ENCODE results near the gene LRRFIP1.

LRRFIP1 gene

GRCh38 chr2:237732070-237732469, 104.7 kb downstream of the LRRFIP1 start:
- Mint-ChIP-seq H3K36me3 (peaks cover 38% of the 10 kb centered on the region), H3K4me1 (peaks cover 51% of the 10 kb centered on the region), H3K27ac (peak overlapping the region; percentile 78), H3K27me3 (no peaks in the 10 kb centered on the region), H3K4me3 (peak overlapping the region; percentile 25), H3K9me3 (no peaks in the 10 kb centered on the region)
- ATAC-seq: no peak

DNA sequence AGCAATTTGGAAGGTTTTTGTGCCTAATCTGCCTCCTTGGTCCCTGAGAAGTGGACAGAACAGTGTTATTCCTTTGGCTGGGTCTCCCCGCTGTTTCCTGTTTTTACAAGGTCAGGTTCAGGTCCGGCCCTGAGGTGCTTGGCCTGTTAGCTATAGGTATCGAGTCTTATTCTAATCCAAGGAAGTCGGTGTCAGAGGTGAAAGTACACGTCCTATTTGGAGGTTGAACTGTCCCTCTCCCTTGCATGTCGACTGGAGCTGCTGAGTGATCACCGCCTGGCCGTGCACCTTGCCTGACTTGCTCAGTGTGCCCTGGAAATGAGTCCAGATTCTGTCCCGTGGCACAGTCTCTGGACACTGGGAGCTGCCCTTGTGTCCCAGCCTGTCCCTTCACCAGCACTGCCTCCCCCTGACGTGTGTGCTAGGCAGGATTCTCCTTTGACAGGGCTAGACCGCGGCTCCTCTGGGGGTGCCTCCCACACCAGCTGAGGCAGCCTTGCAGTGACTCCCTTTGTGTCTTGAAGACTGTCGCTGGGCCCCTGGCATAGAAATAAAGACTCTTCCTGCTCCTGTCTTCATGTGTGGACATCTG, 105.5 kb downstream of the LRRFIP1 start:
- no peak for ATAC-seq
- Mint-ChIP-seq H3K9me3 (no peaks in the 10 kb centered on the region), H3K4me1 (peaks cover 47% of the 10 kb centered on the region), H3K36me3 (peaks cover 40% of the 10 kb centered on the region), H3K27me3 (no peaks in the 10 kb centered on the region), H3K27ac (peak overlapping the region; percentile 78), H3K4me3 (no peak overlapping the region)

- H3K4me1 Mint-ChIP-seq: peaks cover 45% of the 10 kb centered on the region
- no peak overlapping the region for H3K4me3 Mint-ChIP-seq
- H3K9me3 Mint-ChIP-seq: no peaks in the 10 kb centered on the region
- no peaks in the 10 kb centered on the region for H3K27me3 Mint-ChIP-seq
- ATAC-seq: no peak
- H3K36me3 Mint-ChIP-seq: peaks cover 39% of the 10 kb centered on the region
- H3K27ac Mint-ChIP-seq: no peak overlapping the region
Observed at GRCh38 chr2:237733677-237734300, 106.4 kb downstream of the LRRFIP1 start.

DNA sequence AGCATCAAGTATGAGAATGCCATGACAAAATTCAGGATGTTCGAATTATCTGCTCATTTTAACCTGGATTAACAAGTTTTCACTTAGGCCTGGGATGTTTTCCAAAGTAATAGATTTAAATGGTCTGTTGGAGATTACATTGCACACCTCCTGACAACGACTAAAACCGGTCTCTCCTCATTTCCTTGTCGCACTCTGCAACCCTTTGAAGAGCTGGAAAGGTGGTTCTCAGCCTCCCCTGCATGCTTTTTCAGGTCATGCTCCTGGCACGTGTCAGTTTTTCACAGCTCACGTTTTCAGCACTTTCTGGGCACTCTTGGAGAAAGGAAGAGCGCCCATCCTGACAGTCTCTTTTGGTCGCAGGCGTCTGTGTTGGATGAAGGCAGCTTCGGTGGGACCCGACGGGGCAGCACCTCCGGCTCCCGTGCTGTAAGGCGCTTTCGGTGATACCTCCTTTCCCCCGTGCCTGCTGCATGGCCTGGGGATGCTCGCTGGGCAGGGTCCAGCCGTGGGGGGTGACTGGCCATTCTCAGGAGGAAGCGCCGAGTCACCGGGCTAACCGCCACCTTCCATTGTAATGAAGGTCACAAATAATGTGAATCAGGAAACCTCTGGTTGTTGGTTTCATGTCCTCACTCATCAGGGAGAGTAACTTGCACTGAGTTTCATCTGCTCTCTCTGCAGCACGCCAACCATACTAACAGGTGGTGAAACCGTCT, 107.7 kb downstream of the LRRFIP1 start:
- Mint-ChIP-seq H3K36me3 (peaks cover 34% of the 10 kb centered on the region), H3K27me3 (no peaks in the 10 kb centered on the region), H3K4me1 (peaks cover 44% of the 10 kb centered on the region), H3K4me3 (no peak overlapping the region), H3K27ac (no peak overlapping the region), H3K9me3 (no peaks in the 10 kb centered on the region)
- no peak for ATAC-seq

DNA sequence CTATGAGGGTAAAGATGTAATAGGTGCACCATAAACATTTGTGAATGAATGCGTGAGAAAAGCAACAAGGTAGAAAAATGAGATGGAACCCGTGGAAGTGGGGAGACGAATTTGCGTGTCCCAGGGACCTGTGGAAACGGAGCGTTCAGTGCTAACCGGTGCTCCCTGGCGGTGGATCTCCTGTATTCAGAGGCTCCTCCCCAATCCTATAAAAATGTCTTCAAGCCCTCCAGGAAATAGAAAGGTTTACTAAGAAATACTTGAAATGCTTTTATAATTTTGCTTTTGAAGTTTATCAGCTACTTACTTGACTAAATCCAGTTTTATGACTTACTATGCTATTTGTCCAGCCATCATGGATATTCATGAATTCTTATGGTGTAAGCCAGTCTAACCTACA, 108.4 kb downstream of the LRRFIP1 start:
- Mint-ChIP-seq H3K27me3 (no peaks in the 10 kb centered on the region), H3K4me1 (peaks cover 41% of the 10 kb centered on the region), H3K9me3 (no peaks in the 10 kb centered on the region), H3K36me3 (peaks cover 32% of the 10 kb centered on the region), H3K4me3 (no peak overlapping the region), H3K27ac (no peak overlapping the region)
- no peak for ATAC-seq

DNA sequence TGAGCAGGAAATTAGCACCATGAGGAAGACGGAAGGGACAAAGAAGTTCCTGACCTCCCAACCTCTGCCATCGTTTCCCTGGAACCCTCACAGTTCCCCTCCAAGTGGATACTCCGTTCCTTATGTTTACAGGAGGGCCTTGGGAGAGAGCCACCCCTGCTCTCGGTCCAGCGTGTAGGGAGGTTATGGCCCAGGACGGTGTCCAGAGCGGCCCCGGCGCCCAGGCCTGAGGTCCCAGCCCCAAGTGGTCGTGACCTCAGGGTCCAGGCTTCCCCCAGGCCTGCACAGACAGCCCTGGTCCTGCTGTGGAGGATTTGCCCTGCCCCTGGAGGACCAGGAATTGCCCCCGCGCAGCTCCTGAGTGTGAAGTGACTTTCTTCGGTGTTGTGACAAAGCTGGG, 109.4 kb downstream of the LRRFIP1 start:
- no peaks in the 10 kb centered on the region for H3K9me3 Mint-ChIP-seq
- no peak for ATAC-seq
- H3K36me3 Mint-ChIP-seq: peaks cover 36% of the 10 kb centered on the region
- peaks cover 37% of the 10 kb centered on the region for H3K4me1 Mint-ChIP-seq
- H3K4me3 Mint-ChIP-seq: no peak overlapping the region
- no peaks in the 10 kb centered on the region for H3K27me3 Mint-ChIP-seq
- no peak overlapping the region for H3K27ac Mint-ChIP-seq

- H3K27ac Mint-ChIP-seq: peak overlapping the region; percentile 48
- peaks cover 35% of the 10 kb centered on the region for H3K4me1 Mint-ChIP-seq
- no peaks in the 10 kb centered on the region for H3K9me3 Mint-ChIP-seq
- peaks cover 35% of the 10 kb centered on the region for H3K36me3 Mint-ChIP-seq
- H3K27me3 Mint-ChIP-seq: no peaks in the 10 kb centered on the region
- no peak overlapping the region for H3K4me3 Mint-ChIP-seq
- no peak for ATAC-seq
Observed at GRCh38 chr2:237737196-237737865, 109.9 kb downstream of the LRRFIP1 start.

- no peaks in the 10 kb centered on the region for H3K9me3 Mint-ChIP-seq
- H3K36me3 Mint-ChIP-seq: peaks cover 37% of the 10 kb centered on the region
- ATAC-seq: no peak
- peak overlapping the region; percentile 48 for H3K27ac Mint-ChIP-seq
- H3K4me3 Mint-ChIP-seq: no peak overlapping the region
- no peaks in the 10 kb centered on the region for H3K27me3 Mint-ChIP-seq
- H3K4me1 Mint-ChIP-seq: peaks cover 36% of the 10 kb centered on the region
Observed at GRCh38 chr2:237738255-237738654, 110.9 kb downstream of the LRRFIP1 start.

DNA sequence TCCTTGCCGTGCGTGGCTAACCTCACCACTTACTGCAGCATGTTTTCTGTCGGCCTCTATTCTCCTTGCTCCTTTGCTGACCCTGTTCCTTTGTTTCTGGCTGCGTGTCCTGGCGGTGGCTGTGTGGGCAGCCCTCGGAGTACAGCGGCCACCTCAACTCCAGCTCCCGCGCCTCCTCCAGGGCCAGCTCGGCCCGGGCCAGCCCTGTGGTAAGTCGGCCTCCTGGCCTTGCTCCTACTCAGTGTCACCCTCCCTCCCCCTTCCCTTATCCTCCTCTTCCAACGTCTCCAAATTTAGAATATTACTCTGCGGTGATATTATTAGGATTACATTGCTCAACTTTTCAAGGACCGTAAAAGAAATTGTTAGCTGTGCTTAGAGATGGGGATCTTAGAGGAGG, 111.7 kb downstream of the LRRFIP1 start:
- Mint-ChIP-seq H3K36me3 (peaks cover 37% of the 10 kb centered on the region), H3K4me3 (no peak overlapping the region), H3K4me1 (peaks cover 42% of the 10 kb centered on the region), H3K9me3 (no peaks in the 10 kb centered on the region), H3K27ac (no peak overlapping the region), H3K27me3 (no peaks in the 10 kb centered on the region)
- no peak for ATAC-seq

DNA sequence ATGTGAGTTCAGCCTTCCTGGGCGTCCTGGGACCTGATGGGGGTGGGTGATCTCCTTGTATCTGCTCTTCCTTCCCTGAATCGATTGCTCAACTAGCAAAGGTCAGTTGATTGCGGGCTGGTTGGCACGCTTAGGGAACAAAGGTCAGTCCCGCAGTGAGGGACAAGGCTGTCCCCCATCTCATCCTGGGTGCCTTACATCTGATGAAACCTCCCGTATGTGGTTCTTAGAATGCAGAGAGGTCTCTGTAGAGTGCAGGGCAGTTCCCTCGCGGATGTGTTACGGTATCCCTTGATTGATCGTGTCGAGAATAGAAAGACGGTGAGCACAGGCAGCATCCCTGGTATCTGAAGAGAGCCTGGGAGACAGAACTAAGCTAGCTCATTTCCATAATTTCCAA, 114.8 kb downstream of the LRRFIP1 start:
- Mint-ChIP-seq H3K36me3 (peaks cover 31% of the 10 kb centered on the region), H3K27me3 (no peaks in the 10 kb centered on the region), H3K4me3 (no peak overlapping the region), H3K27ac (peak overlapping the region; percentile 74), H3K9me3 (no peaks in the 10 kb centered on the region), H3K4me1 (peaks cover 44% of the 10 kb centered on the region)
- no peak for ATAC-seq

GRCh38 chr2:237742614-237743013, 115.2 kb downstream of the LRRFIP1 start:
- Mint-ChIP-seq H3K4me1 (peaks cover 44% of the 10 kb centered on the region), H3K4me3 (no peak overlapping the region), H3K27ac (peak overlapping the region; percentile 74), H3K36me3 (peaks cover 35% of the 10 kb centered on the region), H3K27me3 (no peaks in the 10 kb centered on the region), H3K9me3 (no peaks in the 10 kb centered on the region)
- ATAC-seq: no peak

DNA sequence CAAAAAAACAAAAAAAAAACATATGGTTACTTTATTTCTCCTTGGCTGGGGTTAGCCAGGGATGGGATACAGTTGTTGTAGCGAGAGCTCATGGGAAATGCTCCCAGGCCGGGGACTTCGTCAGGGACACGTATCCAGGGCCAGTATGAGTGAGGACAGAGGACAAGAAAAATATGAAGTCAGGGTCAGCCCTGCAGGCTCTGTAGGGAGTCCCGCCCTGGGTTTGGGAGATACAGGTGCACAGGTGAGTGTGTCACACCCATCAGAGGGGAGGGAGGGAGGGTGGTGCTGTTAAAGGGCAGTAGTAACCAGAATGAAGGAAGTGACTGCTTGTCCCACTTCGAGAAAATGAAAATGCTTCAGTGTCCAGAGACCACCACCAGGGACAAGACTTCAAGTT, 115.6 kb downstream of the LRRFIP1 start:
- no peak overlapping the region for H3K4me3 Mint-ChIP-seq
- ATAC-seq: no peak
- peak overlapping the region; percentile 74 for H3K27ac Mint-ChIP-seq
- peaks cover 35% of the 10 kb centered on the region for H3K36me3 Mint-ChIP-seq
- H3K4me1 Mint-ChIP-seq: peaks cover 40% of the 10 kb centered on the region
- no peaks in the 10 kb centered on the region for H3K27me3 Mint-ChIP-seq
- H3K9me3 Mint-ChIP-seq: no peaks in the 10 kb centered on the region

GRCh38 chr2:237743561-237744269, 116.3 kb downstream of the LRRFIP1 start:
- H3K4me3 Mint-ChIP-seq: no peak overlapping the region
- peaks cover 40% of the 10 kb centered on the region for H3K4me1 Mint-ChIP-seq
- peaks cover 1% of the 10 kb centered on the region for H3K9me3 Mint-ChIP-seq
- no peaks in the 10 kb centered on the region for H3K27me3 Mint-ChIP-seq
- no peak for ATAC-seq
- H3K36me3 Mint-ChIP-seq: peaks cover 38% of the 10 kb centered on the region
- H3K27ac Mint-ChIP-seq: peak overlapping the region; percentile 64

DNA sequence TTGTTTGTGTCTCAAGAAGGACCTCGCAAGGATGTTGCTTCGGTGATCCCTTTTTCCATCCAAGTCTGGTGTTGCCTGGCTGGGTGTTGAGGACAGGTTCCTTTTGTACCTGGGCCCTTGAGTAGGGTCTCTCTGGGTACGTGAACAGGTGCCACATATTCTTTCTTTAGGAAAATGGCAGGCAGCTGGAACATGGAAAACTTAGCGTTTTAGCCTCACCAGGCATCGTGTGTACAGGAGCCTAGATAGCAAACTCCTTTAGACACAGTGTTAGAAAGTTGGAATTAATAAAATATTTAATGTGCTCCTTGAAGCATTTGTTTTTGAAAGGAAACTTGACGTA, 116.9 kb downstream of the LRRFIP1 start:
- H3K27ac Mint-ChIP-seq: peak overlapping the region; percentile 64
- peaks cover 43% of the 10 kb centered on the region for H3K36me3 Mint-ChIP-seq
- peaks cover 43% of the 10 kb centered on the region for H3K4me1 Mint-ChIP-seq
- H3K4me3 Mint-ChIP-seq: no peak overlapping the region
- peaks cover 2% of the 10 kb centered on the region for H3K9me3 Mint-ChIP-seq
- no peaks in the 10 kb centered on the region for H3K27me3 Mint-ChIP-seq
- ATAC-seq: no peak

DNA sequence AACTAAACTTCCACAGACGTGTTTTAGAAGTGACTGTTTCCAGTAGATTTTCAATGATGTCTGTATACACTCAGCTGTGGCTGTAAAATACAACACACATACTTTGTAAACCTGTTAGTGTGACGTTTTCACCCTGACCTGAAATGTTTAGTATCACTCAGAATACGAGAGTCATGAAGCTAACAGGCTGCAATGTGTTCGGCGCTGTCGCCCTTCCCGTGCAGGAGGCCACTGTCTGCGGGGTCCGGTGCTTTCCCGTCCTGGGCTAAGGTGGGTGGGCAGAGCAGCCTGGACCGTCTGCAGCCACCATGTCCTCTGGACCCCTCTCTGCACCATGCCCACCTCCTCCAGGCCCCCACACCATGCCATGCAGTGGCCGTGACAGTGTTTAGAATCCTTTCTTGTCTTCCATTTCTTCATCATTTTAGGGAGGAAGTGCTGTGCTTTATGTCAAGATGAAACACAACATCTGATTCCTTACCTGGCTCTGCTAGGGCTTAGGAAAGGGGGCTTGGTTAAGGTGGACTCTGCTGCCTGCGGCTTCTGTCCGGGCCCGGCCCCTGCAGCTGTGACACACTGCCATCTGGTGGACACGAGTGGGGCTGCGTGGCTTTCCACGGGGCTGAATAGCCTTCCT, 117.3 kb downstream of the LRRFIP1 start:
- peak; percentile 78 for ATAC-seq
- peaks cover 48% of the 10 kb centered on the region for H3K4me1 Mint-ChIP-seq
- H3K36me3 Mint-ChIP-seq: peaks cover 48% of the 10 kb centered on the region
- H3K27me3 Mint-ChIP-seq: no peaks in the 10 kb centered on the region
- H3K27ac Mint-ChIP-seq: peak overlapping the region; percentile 55
- peaks cover 2% of the 10 kb centered on the region for H3K9me3 Mint-ChIP-seq
- H3K4me3 Mint-ChIP-seq: no peak overlapping the region
